IPS-18a (cell line): Measurements from ENCODE around the gene GGT6.

Experiments used
- H3K27ac ChIP-seq: one replicate; pipeline ENCODE4 v1.5.1; 2013; ENCODE audit warnings: low read length
- H3K27me3 ChIP-seq: one replicate; pipeline ENCODE4 v1.6.1; 2013; ENCODE audit warnings: mild to moderate bottlenecking, low read length; ENCODE audit not compliant: control insufficient read depth, insufficient read depth
- H3K36me3 ChIP-seq: one replicate; pipeline ENCODE4 v1.6.1; 2013; ENCODE audit warnings: low read depth, low read length; ENCODE audit not compliant: control insufficient read depth
- H3K4me1 ChIP-seq: one replicate; pipeline ENCODE4 v1.6.1; 2013; ENCODE audit warnings: low read depth, low read length; ENCODE audit not compliant: control insufficient read depth
- H3K4me3 ChIP-seq: one replicate; pipeline ENCODE4 v1.5.1; 2013; ENCODE audit warnings: low read length
- H3K9ac ChIP-seq: one replicate; pipeline ENCODE4 v1.6.1; 2013; ENCODE audit warnings: mild to moderate bottlenecking, low read length, moderate library complexity
- H3K9me3 ChIP-seq: one replicate; pipeline ENCODE4 v1.6.1; 2013; ENCODE audit warnings: low read depth, low read length; ENCODE audit not compliant: control insufficient read depth

The GGT6 gene

DNA sequence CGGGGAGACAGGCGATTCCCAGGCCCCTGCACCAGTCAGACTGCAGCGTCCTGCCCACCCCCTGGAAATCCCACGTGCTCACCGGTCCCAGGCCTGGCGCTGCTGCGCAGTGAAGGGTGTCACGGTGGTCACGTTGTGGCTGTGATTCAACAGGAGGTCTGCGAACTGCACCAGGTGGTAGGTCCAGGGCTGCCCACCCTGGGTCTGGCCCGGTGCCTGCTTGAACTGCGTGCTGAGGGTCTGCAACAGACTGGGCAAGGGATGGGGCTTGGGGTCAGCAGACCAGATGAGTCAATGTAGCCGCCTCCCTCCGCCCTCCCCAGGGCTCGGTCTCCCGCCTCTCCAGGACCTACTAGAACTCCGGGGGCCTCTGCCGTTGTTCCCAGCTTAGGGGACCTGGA lies 12.3 kb downstream of the GGT6 start:
- no peaks in the 10 kb centered on the region for H3K4me1 ChIP-seq
- H3K27ac ChIP-seq = no peak overlapping the region
- no peaks in the 10 kb centered on the region for H3K27me3 ChIP-seq
- H3K9ac ChIP-seq = no peak overlapping the region
- H3K4me3 ChIP-seq = no peak overlapping the region
- H3K36me3 ChIP-seq = peaks cover 90% of the 10 kb centered on the region
- H3K9me3 ChIP-seq = no peaks in the 10 kb centered on the region

DNA sequence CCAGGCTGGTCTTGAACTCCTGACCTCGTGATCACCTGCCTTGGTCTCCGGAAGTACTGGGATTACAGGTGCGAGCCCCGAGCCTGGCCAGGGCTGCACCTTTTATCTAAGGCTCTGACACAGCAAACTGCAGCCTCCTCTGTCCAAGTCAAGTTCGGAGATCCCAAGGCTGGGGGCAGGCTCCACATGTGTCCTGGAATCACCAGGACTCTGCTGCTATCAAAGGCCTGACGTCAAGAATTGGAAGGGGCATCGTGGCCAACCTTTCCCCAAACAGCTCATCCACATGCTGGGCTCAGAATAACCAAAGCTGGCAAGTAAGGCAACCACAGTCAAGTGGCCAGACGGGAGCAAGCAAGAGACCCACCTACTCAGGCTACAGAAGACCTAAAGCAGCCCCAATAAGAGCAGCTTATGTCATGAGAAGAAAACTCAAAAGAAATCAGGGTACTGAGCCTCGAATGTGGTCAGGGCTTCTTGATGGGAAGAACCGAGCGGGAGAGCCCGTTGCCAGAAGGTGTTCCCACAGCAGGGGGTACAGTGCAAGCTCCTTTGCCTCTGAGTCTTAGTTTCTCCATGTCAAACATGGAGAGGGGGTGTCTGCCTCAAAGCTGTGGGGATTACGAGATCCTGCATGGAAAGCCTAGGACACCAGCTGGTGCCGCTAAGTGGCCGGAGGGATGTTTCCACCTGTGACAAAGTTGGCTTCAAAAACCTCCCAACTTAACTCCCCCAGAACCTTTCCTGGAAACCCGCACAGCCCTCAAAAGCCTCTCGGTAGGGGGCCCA lies 13.1 kb downstream of the GGT6 start:
- H3K9me3 ChIP-seq = no peaks in the 10 kb centered on the region
- no peaks in the 10 kb centered on the region for H3K4me1 ChIP-seq
- H3K27me3 ChIP-seq = no peaks in the 10 kb centered on the region
- no peak overlapping the region for H3K4me3 ChIP-seq
- no peak overlapping the region for H3K27ac ChIP-seq
- no peak overlapping the region for H3K9ac ChIP-seq
- H3K36me3 ChIP-seq = peaks cover 90% of the 10 kb centered on the region

DNA sequence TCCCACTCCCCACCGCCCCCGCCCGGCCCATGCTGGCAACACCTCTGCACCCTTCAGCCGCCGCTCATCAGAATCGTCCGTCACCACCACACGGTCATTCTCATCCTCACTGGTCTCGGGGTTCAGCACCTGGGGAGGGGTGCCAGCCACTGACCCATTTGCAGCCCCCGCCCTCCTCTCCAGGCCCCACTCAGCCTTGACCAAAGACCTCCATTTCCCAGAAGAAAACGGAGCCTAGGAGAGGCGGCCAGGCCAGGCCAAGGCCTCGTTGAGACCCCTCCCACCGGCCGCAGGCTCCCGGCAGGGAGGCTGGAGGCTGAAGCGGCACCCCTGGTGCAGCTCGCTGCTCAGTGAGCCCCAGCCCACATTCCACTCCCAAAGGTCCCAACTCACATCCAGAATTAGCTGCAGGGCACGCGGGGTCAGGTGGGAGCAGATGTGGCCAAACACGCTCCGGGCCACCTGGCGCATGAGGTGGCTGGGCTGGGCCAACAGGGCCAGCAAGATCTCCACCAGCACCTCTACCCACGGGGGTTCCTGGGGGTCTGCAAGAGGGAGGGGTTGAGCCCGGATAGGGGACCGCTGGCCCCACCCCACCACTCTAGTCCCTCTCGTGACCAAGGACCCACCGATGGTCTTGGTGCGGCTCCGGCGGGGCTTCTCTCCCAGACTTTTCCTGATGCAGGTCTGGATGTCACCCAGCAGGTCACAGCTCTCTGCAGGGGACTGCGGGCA lies 15.0 kb downstream of the GGT6 start:
- H3K27me3 ChIP-seq = no peaks in the 10 kb centered on the region
- no peaks in the 10 kb centered on the region for H3K4me1 ChIP-seq
- H3K4me3 ChIP-seq = no peak overlapping the region
- no peaks in the 10 kb centered on the region for H3K9me3 ChIP-seq
- H3K36me3 ChIP-seq = peaks cover 87% of the 10 kb centered on the region
- H3K9ac ChIP-seq = no peak overlapping the region
- H3K27ac ChIP-seq = no peak overlapping the region

DNA sequence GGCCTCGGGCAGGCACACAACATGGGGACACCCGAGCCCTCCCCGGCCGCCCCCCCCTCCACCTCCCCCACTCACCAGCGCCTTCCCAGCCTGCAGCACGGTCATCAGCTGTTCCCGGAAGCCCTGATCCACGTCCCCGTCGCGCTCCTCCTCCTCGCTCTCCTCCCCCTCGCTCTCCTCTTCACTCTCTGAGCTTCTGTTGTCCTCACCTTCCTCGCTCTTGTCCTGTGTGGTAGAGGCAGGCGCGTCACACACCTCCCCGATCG lies 15.5 kb downstream of the GGT6 start:
- Histone ChIP-seq H3K4me1 (no peaks in the 10 kb centered on the region), H3K27ac (no peak overlapping the region), H3K36me3 (peaks cover 85% of the 10 kb centered on the region), H3K9ac (no peak overlapping the region), H3K9me3 (no peaks in the 10 kb centered on the region), H3K4me3 (no peak overlapping the region), H3K27me3 (no peaks in the 10 kb centered on the region)

DNA sequence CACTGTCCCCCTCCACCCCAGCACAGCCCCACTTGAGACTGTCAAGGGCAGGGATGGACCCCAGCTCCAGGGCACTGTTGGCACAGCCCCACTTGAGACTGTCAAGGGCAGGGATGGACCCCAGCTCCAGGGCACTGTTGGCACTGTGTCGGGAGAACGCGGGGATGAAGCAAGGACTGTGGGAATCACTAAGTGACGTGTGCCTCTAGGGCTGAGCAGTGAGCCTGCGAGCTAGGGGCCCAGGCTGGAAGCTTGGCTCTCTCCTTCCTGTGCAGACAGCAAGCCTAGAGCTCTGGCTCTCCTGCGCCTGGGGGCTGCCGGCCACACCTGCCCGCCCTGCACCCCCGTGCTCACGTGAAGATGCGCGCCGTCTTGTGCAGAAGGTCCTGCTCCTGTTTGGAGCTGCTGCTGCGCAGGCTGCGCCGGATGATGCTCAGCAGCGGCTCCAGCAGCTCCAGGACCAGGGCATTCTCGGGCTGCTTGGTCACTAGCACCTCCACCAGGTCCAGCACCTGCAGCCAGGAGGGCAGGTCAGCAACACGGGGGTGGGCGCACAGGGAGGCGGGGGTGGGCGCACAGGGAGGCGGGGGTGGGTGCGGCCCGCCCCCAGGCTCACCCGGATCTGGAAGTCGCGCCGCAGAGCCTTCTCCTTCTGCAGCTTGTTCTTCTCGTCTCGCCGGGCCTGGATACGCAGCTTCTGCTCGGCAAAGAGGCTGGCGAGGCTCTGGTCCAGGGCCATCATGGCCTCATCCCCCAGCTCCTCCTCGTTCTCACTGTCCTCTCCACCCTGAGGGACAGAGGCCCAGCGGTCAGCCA lies 16.0 kb downstream of the GGT6 start:
- H3K27ac ChIP-seq = no peak overlapping the region
- H3K9me3 ChIP-seq = no peaks in the 10 kb centered on the region
- H3K4me3 ChIP-seq = no peak overlapping the region
- H3K27me3 ChIP-seq = no peaks in the 10 kb centered on the region
- H3K4me1 ChIP-seq = no peaks in the 10 kb centered on the region
- H3K36me3 ChIP-seq = peaks cover 85% of the 10 kb centered on the region
- H3K9ac ChIP-seq = no peak overlapping the region

GRCh38 chr17:4543557-4544026 lies 16.8 kb downstream of the GGT6 start:
- Histone ChIP-seq H3K27me3 (no peaks in the 10 kb centered on the region), H3K4me1 (no peaks in the 10 kb centered on the region), H3K4me3 (no peak overlapping the region), H3K27ac (no peak overlapping the region), H3K36me3 (peaks cover 85% of the 10 kb centered on the region), H3K9me3 (no peaks in the 10 kb centered on the region), H3K9ac (no peak overlapping the region)

GRCh38 chr17:4542726-4543191 lies 17.6 kb downstream of the GGT6 start:
- no peak overlapping the region for H3K27ac ChIP-seq
- H3K4me3 ChIP-seq = no peak overlapping the region
- no peak overlapping the region for H3K9ac ChIP-seq
- H3K36me3 ChIP-seq = peaks cover 84% of the 10 kb centered on the region
- no peaks in the 10 kb centered on the region for H3K4me1 ChIP-seq
- H3K27me3 ChIP-seq = no peaks in the 10 kb centered on the region
- no peaks in the 10 kb centered on the region for H3K9me3 ChIP-seq

GRCh38 chr17:4542003-4542725 lies 18.2 kb downstream of the GGT6 start:
- Histone ChIP-seq H3K4me1 (no peaks in the 10 kb centered on the region), H3K27ac (no peak overlapping the region), H3K9me3 (no peaks in the 10 kb centered on the region), H3K36me3 (peaks cover 78% of the 10 kb centered on the region), H3K27me3 (no peaks in the 10 kb centered on the region), H3K4me3 (no peak overlapping the region), H3K9ac (no peak overlapping the region)

GRCh38 chr17:4541328-4542002 lies 18.9 kb downstream of the GGT6 start:
- Histone ChIP-seq H3K36me3 (peaks cover 71% of the 10 kb centered on the region), H3K9ac (no peak overlapping the region), H3K4me3 (no peak overlapping the region), H3K27me3 (no peaks in the 10 kb centered on the region), H3K9me3 (no peaks in the 10 kb centered on the region), H3K4me1 (no peaks in the 10 kb centered on the region), H3K27ac (no peak overlapping the region)

- Histone ChIP-seq H3K9me3 (no peaks in the 10 kb centered on the region), H3K4me3 (no peak overlapping the region), H3K4me1 (no peaks in the 10 kb centered on the region), H3K36me3 (peaks cover 65% of the 10 kb centered on the region), H3K9ac (no peak overlapping the region), H3K27me3 (no peaks in the 10 kb centered on the region), H3K27ac (no peak overlapping the region)
Measured at GRCh38 chr17:4540687-4541327, 19.6 kb downstream of the GGT6 start.
